CD4-positive, alpha-beta T cell treated with Interferon alpha-2 for 1 hour (primary cell): Measurements from ENCODE around the gene CMTM8.
"Not testable (repeated sequence)": the region's sequence is repeated elsewhere in the genome, so short reads cannot be mapped to it uniquely, and the experiment has no call there.

Experiments
- DNase-seq, 2 donors: peaks; one replicate each; pipeline ENCODE4 v3.0.0-alpha.2; 2020 to 2022

CMTM8 gene, protein sequence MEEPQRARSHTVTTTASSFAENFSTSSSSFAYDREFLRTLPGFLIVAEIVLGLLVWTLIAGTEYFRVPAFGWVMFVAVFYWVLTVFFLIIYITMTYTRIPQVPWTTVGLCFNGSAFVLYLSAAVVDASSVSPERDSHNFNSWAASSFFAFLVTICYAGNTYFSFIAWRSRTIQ

GRCh38 chr3:32238453-32239306 lies at the start of gene CMTM8:
Gene CMTM8 (plus strand): TSS chr3:32238680. CDS start chr3:32238973, 293 bp downstream.
- peak; percentile 66 to 77 for DNase-seq

GRCh38 chr3:32189693-32190092 lies 48.8 kb upstream of the CMTM8 start:
- DNase-seq = no peak

- not testable (repeated sequence) for DNase-seq
Observed at GRCh38 chr3:32190556-32190955, 47.9 kb upstream of the CMTM8 start.

DNA sequence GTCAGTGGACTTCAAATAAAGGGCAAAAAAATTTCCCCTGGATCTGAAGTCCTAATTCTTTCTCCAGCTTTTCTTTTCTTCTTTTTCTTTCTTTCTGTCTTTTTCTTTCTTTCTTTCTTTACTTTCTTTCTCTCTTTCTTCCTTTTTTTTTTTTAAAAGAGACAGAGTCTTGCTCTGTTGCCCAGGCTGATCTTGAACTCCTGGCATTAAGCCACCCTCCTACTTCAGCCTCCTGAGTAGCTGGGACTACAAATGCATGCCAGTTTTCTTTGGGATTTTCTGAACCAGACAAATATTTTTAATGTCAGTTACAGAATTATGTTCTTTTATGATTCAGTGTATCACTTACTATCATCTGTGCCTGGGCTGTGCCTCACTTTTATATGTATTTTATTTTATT lies 45.4 kb upstream of the CMTM8 start:
- no peak for DNase-seq

DNA sequence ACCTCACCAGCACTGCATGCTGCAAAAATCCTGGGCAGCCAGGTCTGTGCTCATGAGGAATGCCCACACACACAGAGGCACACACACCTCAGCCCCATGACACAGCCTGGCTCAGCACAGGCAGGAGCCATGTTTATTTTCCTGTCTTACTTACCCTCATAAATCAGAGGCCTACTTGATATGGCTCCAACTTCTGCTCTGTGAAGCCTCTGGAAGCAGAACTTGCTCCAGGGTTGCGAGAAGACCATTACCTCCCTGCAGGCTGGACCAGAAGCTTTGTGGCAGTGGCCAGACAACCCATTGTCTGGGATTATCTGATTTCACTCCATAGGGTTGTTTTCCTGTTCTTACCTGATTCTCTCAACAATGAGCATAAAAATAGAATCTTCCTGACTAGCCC lies 43.8 kb upstream of the CMTM8 start:
- no peak for DNase-seq

- no peak for DNase-seq
Observed at GRCh38 chr3:32195995-32196540, 42.4 kb upstream of the CMTM8 start.

- no peak for DNase-seq
Observed at GRCh38 chr3:32197991-32198390, 40.5 kb upstream of the CMTM8 start.

DNA sequence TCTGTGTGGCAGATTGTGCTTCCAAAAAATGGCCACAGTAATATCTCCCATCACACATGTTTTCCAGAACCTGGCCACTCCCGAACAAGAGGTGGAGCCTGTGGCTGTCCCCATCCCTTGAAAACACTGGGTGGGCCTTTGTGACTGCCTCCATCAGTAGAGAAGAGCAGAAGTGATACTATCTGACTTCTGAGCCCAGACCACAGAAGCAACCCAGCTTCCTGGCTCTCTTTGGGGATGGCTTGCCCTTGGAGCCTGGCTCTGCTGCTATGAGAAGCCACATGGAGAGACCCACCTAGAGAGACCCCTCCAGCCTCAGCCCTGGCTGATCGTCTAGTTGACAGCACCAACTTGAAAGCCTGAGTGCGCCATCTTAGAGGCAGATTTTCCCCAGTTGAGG lies 39.8 kb upstream of the CMTM8 start:
- no peak for DNase-seq

- DNase-seq = no peak
Observed at GRCh38 chr3:32200490-32200889, 38.0 kb upstream of the CMTM8 start.

- DNase-seq = no peak
Observed at GRCh38 chr3:32200992-32201758, 37.3 kb upstream of the CMTM8 start.

DNA sequence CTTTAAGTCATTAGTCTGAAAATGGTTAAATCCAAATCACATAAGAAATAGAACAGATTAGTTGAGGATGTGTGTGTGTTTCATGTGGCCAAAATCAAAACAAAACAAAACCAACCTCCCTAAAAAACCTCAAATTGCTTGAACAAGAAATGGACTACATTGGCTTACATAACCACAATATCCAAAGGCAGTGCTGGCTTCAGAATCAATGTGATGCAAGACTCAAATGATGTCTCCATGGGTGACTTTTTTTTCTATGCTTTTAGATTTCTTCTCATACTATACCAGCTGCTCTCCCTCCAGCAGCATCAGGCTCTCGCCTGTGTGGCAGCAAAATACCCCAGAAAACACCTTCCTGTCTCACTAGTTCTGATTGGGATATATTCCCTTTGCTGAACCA lies 36.0 kb upstream of the CMTM8 start:
- no peak for DNase-seq

GRCh38 chr3:32203854-32204253 lies 34.6 kb upstream of the CMTM8 start:
- DNase-seq = no peak

DNA sequence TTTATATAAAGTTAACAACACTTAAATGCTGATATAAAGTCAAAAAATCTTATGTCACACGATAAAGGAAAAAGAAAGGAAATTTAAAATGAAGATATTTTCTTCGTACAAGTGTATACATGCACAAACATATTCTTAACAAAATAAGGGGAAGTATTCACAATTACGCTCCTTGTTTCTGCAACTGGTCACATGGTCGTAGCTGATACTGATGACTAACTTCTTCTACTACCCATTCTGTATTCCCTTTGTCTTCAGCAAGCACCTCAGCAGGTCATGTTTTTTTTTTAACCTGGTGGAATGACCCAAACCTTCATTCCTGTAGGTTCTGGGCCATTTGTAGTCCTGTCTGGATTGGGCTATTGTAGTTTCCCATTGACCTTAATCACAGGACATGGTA lies 30.0 kb upstream of the CMTM8 start:
- no peak for DNase-seq

DNA sequence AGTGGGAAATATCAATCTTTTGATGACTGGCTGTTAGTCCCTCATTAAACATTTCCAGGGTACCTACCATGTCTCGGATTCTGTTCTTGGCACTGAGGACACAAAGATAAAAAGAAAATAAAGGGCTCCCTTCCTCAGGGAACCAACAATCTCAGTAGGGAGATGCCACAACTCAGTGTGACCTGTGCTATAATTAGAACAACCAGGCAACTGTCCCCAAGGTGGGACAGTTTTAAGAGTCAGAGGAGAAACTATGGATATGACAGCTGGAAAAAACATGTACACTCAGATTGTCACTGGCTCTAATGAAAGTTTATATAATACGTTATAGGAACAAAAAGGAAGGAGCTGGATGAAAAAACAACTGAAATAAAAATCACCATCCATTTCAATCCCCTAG lies 23.3 kb upstream of the CMTM8 start:
- no peak for DNase-seq

GRCh38 chr3:32216172-32216783 lies 22.2 kb upstream of the CMTM8 start:
- no peak for DNase-seq

DNA sequence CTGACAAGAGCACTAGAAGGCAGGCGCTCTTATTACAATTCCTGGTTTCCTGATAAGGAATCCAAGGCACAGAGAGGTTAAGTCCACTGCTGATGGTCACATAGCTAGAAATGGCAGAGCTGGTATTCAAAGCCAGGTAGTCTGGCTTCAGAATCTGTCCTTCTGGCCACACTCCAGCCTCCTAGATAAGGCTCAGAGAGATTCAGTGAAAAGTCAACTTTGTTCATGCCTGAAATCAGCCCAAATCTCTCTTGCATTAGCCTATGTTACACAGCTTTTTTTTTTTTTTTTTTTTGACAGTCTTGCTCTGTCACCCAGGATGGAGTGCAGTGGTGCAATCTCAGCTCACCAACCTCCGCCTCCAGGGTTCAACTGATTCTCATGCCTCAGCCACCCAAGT lies 21.1 kb upstream of the CMTM8 start:
- DNase-seq = no peak

DNA sequence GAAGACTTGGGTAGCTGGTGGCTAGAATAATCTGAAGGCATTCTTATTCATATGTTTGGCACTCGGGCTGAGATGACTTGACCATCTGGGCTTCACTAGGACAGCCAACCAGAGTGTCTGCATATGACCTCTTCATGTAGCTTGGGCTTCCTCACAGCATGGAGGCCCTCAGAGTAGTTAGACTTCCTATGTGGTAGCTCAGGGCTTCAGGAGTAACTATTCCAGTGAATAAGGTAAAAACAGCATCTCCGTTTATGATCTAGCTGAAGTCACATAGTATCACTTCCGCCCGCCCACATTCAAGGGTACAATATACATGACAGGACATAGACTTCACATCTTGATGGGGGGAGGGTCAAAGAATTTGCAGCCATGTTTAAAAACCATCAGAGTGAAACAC lies 18.9 kb upstream of the CMTM8 start:
- DNase-seq = no peak

- no peak for DNase-seq
Observed at GRCh38 chr3:32220006-32220405, 18.5 kb upstream of the CMTM8 start.

- DNase-seq = no peak
Observed at GRCh38 chr3:32222950-32223349, 15.5 kb upstream of the CMTM8 start.

GRCh38 chr3:32224016-32224516 lies 14.4 kb upstream of the CMTM8 start:
- no peak for DNase-seq

DNA sequence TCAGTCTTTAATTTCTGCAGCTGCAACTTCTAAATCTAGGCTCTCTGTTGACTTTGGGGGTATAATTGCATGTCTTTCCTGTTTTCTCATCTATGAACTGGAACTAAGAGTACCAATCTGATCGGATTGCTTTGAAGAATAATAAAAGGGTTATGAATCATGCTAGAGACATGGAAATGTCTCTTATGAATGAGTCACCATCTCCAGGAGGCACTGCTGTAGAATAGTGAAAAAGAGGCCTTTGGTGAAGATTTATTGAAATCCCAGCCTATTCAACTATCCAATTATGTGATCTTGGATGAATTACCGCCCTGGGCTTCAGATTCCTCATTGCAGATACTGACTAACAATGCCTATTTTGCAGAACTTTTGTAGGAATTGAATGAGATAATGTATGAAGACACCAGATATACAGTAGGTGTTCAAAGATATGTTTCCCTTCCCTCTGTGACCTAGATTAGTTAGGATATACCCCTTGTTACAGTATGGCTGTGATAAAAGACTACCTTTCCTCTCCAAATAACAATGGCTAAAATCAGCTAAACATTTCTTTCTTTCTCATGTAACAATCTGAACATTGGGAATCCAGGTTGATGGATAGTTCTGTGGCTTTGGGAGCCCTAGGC lies 11.5 kb upstream of the CMTM8 start:
- no peak for DNase-seq

DNA sequence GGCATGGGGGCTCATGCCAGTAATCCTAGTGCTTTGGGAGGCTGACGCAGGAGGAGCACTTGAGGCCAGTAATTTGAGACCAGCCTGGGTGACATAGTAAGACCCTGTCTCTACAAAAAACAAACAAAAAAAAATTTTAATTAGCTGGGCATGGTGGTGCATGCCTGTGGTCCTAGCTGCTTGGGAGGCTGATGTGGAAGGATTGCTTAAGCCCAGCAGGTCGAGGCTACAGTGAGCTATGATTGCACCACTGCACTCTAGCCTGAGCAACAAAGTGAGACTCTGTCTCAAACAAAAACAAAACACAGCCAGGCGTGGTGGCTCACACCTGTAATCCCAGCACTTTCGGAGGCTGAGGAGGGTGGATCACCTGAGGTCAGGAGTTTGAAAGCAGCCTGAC lies 9.7 kb upstream of the CMTM8 start:
- not testable (repeated sequence) for DNase-seq
